NCI-H1694 (cell line): Measurements from ENCODE around the gene TBL3.
"Not testable (repeated sequence)": the region's sequence is repeated elsewhere in the genome, so short reads cannot be mapped to it uniquely, and the experiment has no call there.

Source experiments
- DNase-seq: peaks from one replicate; lab custom pipeline; 2025; lab: John Stamatoyannopoulos, UW

Gene TBL3

DNA sequence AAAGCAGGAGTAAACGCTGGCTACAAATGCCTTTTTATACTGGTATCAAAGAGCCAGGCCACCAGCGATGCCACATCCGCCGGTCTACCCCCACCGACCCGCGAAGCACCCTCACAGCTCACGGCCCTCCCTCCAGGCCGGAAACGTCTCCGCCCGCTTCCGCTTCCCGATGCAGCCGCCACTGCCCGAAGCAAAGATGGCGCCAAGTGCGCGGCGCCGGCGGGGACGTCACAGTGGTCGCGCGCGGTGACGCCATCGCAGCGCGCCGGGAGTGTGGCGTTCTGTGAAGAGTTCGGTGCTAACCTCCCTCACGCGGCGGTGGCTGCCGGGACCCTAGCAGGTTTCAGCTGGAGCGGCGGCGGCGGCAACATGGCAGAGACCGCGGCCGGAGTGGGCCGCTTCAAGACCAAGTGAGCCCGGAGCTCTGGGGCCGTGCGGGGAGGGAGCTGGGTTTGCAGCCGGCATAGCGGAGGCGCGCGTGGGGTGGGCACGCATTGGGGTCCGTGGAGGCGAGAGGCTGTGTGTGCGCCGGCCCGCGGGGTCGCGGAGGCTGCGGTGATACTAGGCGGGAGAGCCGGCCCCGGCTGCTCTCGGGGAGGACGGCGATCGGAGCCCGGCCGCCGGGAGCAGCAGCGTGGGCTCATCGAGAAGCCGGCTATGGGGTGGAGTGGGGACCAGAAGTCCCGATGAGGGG is at the start of gene TBL3:
TBL3 (plus strand) TSS at position 258 of the 694 bp plus-strand sequence; CDS start at position 370, 112 bp downstream.
- DNase-seq, result peak; percentile 57

DNA sequence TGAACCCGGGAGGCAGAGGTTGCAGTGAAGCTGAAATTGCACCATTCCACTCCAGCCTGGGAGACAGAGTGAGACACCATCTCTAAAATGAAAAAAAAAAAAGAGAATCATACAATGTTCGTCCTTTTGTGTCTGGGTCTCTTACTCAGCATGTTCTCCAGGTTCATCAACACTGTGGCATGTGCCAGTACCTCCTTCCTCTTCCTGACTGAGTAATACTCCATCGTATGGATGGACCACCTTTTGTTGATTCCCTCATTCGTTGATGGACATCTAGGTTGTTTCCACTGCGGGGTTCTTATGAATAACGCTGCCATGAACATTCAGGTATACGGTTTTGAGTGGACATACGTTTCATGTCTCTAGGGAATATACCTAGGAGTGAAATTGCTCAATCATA is 49.5 kb upstream of the TBL3 start:
- no peak for DNase-seq

DNA sequence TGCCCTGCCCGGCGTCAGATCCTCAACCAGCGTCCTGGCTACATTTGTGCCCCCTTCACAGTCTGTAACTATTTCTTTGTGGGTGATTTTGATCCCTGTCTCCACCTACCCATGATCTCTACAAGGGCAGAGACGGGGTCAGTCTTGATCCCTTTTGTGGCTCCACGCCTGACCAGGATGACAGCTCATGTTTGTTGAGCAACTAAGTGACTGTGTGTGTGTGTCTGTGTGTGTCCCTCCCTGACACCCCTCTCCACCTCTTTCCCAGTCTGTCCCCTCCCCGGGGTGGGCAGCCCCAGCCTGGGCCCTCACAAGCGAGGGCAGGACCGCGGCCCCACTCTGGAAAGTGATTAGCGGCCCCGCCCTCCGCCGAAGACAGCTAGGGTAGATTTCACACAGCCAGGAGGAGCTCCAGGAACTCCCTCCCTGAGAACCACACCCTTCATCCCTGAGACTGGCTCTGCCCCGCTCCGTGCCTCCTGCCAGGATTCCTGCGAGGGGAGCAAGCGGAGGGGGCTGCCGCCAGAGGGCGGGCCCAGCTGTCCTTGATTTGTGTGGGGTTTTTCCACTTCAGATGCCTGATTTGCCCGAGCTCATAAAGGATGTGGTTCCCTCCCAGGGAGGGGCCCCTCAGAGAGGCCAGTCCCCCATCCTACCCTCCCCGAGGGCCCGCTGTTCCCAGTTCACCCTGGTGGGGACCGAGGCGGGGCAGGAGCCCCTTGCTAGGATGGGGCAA is 48.4 kb upstream of the TBL3 start:
- no peak for DNase-seq

DNA sequence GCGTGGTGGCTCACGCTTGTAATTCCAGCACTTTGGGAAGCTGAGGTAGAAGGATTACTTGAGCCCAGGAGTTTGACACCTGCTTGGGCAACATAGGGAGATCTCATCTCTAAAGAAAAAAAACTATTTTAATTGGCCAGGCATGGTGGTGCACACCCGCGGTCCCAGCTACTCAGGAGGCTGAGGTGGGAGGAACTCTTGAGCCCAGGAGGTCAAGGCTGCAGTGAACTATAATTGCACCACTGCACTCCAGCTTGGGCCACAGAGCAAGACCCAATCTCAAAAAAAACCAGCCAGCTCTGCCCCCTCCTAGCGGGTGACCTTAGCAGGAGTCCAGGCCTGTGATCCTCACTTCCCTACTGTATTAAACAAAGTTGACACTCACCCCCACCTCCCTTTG is 47.8 kb upstream of the TBL3 start:
- no peak for DNase-seq

DNA sequence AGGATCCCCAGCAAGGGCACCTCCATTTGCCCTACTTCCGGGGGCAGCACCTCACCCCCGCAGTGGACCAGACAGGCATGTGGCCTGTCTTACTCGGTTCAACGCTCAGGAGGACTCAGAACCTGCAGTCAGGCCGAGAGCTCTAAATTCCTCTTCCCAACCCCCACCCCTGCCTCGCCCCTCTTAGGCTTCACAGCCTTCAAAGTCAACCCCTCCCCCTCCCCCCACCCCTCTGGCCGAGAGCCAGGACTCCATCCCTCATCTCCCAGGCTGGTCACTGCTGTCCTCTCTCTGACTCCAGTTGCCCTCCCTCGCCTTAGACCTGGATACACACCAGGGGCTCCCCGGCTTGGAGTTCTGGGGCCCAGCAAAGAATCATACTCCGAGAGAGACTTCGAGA is 45.6 kb upstream of the TBL3 start:
- DNase-seq, result no peak

GRCh38 chr16:1929105-1929504 is 42.7 kb upstream of the TBL3 start:
- peak; percentile 20 for DNase-seq

GRCh38 chr16:1929578-1930337 is 42.1 kb upstream of the TBL3 start:
- peak; percentile 36 for DNase-seq

GRCh38 chr16:1930338-1930720 is 41.5 kb upstream of the TBL3 start:
- DNase-seq, result no peak

GRCh38 chr16:1932050-1933028 is 39.5 kb upstream of the TBL3 start:
- DNase-seq, result no peak

DNA sequence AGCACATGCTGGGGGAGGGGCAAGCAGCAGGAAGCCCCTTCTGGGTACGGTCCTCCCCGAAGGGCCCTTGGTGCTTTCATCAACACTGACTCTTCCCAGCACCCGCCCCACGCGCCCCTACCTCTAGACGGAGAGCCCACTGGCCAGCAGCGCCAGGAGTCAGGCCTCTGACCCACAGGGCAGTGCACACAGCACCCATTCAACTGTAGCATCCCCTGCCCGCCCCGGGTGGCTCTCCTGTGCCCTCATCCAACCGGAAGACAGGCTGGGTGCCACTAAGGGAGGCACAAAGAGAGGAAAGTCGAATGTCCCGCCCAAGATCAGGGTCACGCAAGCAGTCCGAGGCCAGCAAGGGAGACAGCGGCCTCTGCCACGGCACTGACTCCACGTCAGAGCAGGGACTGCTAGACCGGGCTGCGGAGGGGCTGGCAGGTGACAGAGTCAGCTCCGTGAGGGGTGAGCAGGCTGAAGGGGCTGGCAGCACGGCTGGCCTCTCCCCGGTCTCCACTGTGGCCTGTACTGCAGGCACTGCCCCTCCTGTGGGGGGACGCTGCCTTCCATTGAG is 38.7 kb upstream of the TBL3 start:
- no peak for DNase-seq

- no peak for DNase-seq
Observed at GRCh38 chr16:1936945-1937479, 34.8 kb upstream of the TBL3 start.

- DNase-seq, result no peak
Observed at GRCh38 chr16:1938316-1938715, 33.5 kb upstream of the TBL3 start.

DNA sequence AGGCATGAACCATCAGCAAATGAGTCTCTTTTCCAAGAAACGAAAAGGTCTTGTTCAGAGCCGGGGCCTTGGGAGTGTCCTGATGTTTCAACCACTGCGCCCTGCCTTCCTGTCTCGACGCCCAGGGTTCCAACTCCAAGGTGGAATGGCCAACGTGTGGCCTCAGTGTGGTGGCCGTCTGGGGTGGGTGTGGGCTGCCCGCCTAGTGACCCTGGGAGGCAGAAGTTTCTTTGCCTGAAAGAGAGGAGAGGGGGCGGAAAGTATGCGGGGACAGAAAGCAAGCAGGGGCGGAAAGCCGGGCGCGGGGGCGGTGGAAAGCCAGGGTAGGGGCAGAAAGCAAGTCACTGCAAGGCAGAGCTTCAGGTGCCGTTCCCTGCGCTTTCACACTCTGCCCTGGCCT is 32.9 kb upstream of the TBL3 start:
- DNase-seq, result no peak

GRCh38 chr16:1939833-1940232 is 32.0 kb upstream of the TBL3 start:
- not testable (repeated sequence) for DNase-seq

- no peak for DNase-seq
Observed at GRCh38 chr16:1940273-1941161, 31.3 kb upstream of the TBL3 start.

- DNase-seq, result no peak
Observed at GRCh38 chr16:1941162-1942046, 30.4 kb upstream of the TBL3 start.

GRCh38 chr16:1942047-1942809 is 29.6 kb upstream of the TBL3 start:
- no peak for DNase-seq
